ENCODE results near the gene POLR3H. TPM values are rescaled to one million over a fixed set of nuclear protein-coding genes. Genes with fewer than 3 reads are reported as not detected.

The POLR3H gene
- total and polyA plus RNA-seq, 10 donors: 12.6 to 30.9 (median 19.3) TPM

DNA sequence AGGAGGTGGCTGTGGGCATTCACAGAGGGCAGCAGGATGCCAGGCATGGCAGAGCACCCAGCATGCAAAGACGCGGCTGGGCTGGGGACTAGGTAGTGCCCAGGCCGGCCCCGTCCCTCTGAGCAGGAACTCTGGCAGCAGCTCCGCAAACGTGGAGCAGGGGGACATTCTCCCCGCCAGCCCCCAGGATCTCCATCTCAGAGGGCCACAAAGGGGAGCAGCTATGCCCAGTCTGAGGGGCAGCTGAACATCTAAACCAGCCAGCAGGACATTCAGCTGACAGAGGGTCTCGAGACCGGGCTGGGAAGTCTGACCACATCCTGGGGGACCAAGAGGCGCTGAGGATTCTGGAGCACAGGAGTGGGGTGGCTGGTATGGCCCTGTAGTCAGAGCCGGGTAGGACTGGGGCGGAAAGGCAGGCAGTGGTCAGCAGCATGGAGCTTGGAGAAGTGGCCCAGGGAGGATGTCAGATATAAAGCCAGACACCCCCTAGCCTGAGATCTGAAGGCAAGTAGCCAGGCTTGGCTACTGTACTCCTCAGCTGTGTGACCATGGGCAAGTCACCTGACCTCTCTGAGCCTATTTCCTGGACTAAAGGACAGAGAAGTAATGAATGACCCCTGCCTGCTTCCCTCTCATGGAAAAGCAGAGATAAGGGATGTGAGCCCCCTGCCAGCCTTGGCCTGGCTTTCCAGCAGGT, 35.2 kb upstream of the POLR3H start:
- no peak overlapping the region for H3K27ac ChIP-seq
- intact Hi-C loops (cut with DNase I; ENCODE audit: low total_unique reads): no loop called here
- no peaks in the 10 kb centered on the region for H3K27me3 ChIP-seq (replicated peaks in 1 of 7)
- H3K9me3 ChIP-seq: no peaks in the 10 kb centered on the region
- DNase-seq: no peak
- H3K4me3 ChIP-seq: no peak overlapping the region
- no peaks in the 10 kb centered on the region for H3K4me1 ChIP-seq
- H3K36me3 ChIP-seq: peaks cover 0 to 99% (median 62%) of the 10 kb centered on the region in 6 donors
- WGBS, 5 donors: 92 to 97% (median 96%) methylated on average over 11 to 12 of the region's 12 CpGs
- TF ChIP-seq POLR2A (IDR thresholded peaks at IDR 0.05): no peak
- TF ChIP-seq, protein P1, sequence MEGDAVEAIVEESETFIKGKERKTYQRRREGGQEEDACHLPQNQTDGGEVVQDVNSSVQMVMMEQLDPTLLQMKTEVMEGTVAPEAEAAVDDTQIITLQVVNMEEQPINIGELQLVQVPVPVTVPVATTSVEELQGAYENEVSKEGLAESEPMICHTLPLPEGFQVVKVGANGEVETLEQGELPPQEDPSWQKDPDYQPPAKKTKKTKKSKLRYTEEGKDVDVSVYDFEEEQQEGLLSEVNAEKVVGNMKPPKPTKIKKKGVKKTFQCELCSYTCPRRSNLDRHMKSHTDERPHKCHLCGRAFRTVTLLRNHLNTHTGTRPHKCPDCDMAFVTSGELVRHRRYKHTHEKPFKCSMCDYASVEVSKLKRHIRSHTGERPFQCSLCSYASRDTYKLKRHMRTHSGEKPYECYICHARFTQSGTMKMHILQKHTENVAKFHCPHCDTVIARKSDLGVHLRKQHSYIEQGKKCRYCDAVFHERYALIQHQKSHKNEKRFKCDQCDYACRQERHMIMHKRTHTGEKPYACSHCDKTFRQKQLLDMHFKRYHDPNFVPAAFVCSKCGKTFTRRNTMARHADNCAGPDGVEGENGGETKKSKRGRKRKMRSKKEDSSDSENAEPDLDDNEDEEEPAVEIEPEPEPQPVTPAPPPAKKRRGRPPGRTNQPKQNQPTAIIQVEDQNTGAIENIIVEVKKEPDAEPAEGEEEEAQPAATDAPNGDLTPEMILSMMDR (IDR thresholded peaks at IDR 0.05 in 8 of 11, conservative IDR thresholded peaks at IDR 0.05 in 3 of 11): no peak

GRCh38 chr22:41578818-41579217, 34.5 kb upstream of the POLR3H start:
- Histone ChIP-seq H3K27me3 (replicated peaks in 1 of 7) (no peaks in the 10 kb centered on the region), H3K27ac (no peak overlapping the region), H3K36me3 (peaks cover 0 to 93% (median 57%) of the 10 kb centered on the region in 6 donors), H3K4me3 (no peak overlapping the region), H3K4me1 (no peaks in the 10 kb centered on the region), H3K9me3 (no peaks in the 10 kb centered on the region)
- 95 to 97% (median 96%) methylated on average over 8 to 9 of the region's 9 CpGs for WGBS, 5 donors
- TF ChIP-seq POLR2A (IDR thresholded peaks at IDR 0.05) (no peak), POLR2AphosphoS5 (IDR thresholded peaks at IDR 0.05) (no peak)
- TF ChIP-seq, protein P1 (IDR thresholded peaks at IDR 0.05 in 8 of 11, conservative IDR thresholded peaks at IDR 0.05 in 3 of 11): no peak
- intact Hi-C loops (cut with DNase I; ENCODE audit: low total_unique reads): no loop called here
- no peak for DNase-seq

DNA sequence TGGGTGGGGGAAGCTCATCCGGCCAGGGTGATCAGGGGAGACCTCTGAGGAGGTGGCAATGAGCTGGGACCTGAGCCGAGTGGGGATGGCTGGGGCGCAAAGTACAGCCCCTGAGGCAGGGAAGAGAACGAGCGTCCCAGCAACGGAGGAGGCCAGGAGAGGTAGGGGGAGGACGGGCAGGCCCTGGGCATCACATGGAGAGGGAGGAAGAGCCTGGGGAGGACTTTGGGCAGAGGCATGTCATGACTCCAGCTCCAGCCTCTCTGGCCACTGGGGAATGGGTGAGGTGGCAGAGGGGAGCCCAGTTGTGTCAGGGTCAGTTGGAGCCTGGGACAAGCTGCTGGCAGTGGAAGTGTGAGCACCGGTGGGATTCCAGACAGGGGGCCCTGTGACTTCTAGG, 33.8 kb upstream of the POLR3H start:
- Histone ChIP-seq H3K36me3 (peaks cover 0 to 86% (median 50%) of the 10 kb centered on the region in 6 donors), H3K9me3 (no peaks in the 10 kb centered on the region), H3K4me3 (no peak overlapping the region), H3K27me3 (replicated peaks in 1 of 7) (no peaks in the 10 kb centered on the region), H3K27ac (no peak overlapping the region), H3K4me1 (no peaks in the 10 kb centered on the region)
- intact Hi-C loops (cut with DNase I; ENCODE audit: low total_unique reads): no loop called here
- DNase-seq: no peak
- 90 to 98% (median 95%) methylated on average over 8 of the region's 8 CpGs for WGBS, 5 donors
- TF ChIP-seq POLR2AphosphoS5 (IDR thresholded peaks at IDR 0.05) (no peak), POLR2A (IDR thresholded peaks at IDR 0.05) (no peak)
- TF ChIP-seq, protein P1 (IDR thresholded peaks at IDR 0.05 in 8 of 11, conservative IDR thresholded peaks at IDR 0.05 in 3 of 11): no peak

GRCh38 chr22:41576877-41577276, 32.6 kb upstream of the POLR3H start:
- no peaks in the 10 kb centered on the region for H3K9me3 ChIP-seq
- intact Hi-C loops (cut with DNase I; ENCODE audit: low total_unique reads): no loop called here
- DNase-seq: no peak
- H3K27ac ChIP-seq: no peak overlapping the region
- H3K4me3 ChIP-seq: no peak overlapping the region
- H3K36me3 ChIP-seq: peaks cover 0 to 73% (median 38%) of the 10 kb centered on the region in 6 donors
- TF ChIP-seq POLR2AphosphoS5 (IDR thresholded peaks at IDR 0.05): no peak
- TF ChIP-seq, protein P1 (IDR thresholded peaks at IDR 0.05 in 8 of 11, conservative IDR thresholded peaks at IDR 0.05 in 3 of 11): peak in 5 of 11 experiments; percentile 18 to 47 (median 23)
- no peaks in the 10 kb centered on the region for H3K4me1 ChIP-seq
- H3K27me3 ChIP-seq (replicated peaks in 1 of 7): no peaks in the 10 kb centered on the region
- WGBS, 5 donors: 70 to 81% (median 76%) methylated on average over 9 of the region's 9 CpGs
